GM12873 (cell line): Measurements from ENCODE around the gene ASAP2.

Source experiments
- TF ChIP-seq, protein P1 (sequence below): IDR thresholded peaks from 2 replicates; pipeline ENCODE4 v1.5.1; 2012; ENCODE audit warnings: low read depth, mild to moderate bottlenecking, moderate library complexity, low read length, control low read depth; ENCODE audit not compliant: insufficient read depth; ENCODE audit errors: missing control alignments

ASAP2 gene

GRCh38 chr2:9439536-9439935 is 232.9 kb downstream of the ASAP2 start:
- TF ChIP-seq, protein P1, sequence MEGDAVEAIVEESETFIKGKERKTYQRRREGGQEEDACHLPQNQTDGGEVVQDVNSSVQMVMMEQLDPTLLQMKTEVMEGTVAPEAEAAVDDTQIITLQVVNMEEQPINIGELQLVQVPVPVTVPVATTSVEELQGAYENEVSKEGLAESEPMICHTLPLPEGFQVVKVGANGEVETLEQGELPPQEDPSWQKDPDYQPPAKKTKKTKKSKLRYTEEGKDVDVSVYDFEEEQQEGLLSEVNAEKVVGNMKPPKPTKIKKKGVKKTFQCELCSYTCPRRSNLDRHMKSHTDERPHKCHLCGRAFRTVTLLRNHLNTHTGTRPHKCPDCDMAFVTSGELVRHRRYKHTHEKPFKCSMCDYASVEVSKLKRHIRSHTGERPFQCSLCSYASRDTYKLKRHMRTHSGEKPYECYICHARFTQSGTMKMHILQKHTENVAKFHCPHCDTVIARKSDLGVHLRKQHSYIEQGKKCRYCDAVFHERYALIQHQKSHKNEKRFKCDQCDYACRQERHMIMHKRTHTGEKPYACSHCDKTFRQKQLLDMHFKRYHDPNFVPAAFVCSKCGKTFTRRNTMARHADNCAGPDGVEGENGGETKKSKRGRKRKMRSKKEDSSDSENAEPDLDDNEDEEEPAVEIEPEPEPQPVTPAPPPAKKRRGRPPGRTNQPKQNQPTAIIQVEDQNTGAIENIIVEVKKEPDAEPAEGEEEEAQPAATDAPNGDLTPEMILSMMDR = no peak

- TF ChIP-seq, protein P1 = no peak
These were observed 233.6 kb downstream of the ASAP2 start for GRCh38 chr2:9440058-9440727.

DNA sequence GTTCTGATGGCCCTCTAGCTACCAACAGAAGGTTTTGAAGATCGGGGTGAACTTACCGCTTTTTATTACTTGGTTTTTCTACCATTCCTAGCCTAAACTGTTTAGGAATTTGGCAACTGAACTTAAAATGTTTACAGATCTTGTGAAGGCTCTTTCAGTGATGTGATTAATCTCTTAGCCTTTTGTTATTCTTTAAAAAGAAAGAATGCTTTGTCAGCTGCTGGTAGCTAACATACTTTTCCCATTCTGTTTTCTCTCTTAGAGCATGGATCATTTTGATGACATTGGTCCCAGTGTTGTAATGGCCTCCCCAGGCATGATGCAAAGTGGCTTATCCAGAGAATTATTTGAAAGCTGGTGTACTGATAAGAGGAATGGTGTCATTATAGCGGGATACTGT is 234.9 kb downstream of the ASAP2 start:
- TF ChIP-seq, protein P1 = no peak

GRCh38 chr2:9443526-9443925 is 236.9 kb downstream of the ASAP2 start:
- TF ChIP-seq, protein P1 = no peak

GRCh38 chr2:9445089-9445488 is 238.5 kb downstream of the ASAP2 start:
- TF ChIP-seq, protein P1 = no peak

GRCh38 chr2:9451231-9451630 is 244.6 kb downstream of the ASAP2 start:
- TF ChIP-seq, protein P1 = no peak
